H1 (cell line): ENCODE data around the gene ATAD3A. TPM values are rescaled to one million over a fixed set of nuclear protein-coding genes. Genes with fewer than 3 reads are reported as not detected.

ENCODE experiments used
- CBX5 ChIP-seq: fragments of 300-800, 300-1000 bp; sonication (generic); IDR thresholded peaks from 2 replicates; pipeline ENCODE4 v1.7.1; 2016; ENCODE audit warnings: antibody characterized with exemption, low read length, low read depth
- E2F6 ChIP-seq: IDR thresholded peaks from 2 replicates; pipeline ENCODE4 v1.6.1; 2012; ENCODE audit warnings: inconsistent platforms
- EP300 ChIP-seq, 2 experiments: IDR thresholded peaks; 1 replicate in 1 of 2; 2 replicates in 1 of 2; pipeline ENCODE4 v1.6.1; 2011 to 2012; ENCODE audit warnings: low read depth in 2 of 2, low read length in 2 of 2, mild to moderate bottlenecking in 2 of 2, borderline replicate concordance in 1 of 2, inconsistent platforms in 1 of 2, moderate library complexity in 1 of 2
- MAFK ChIP-seq: IDR thresholded peaks from 2 replicates; pipeline ENCODE4 v1.6.1; 2012; ENCODE audit warnings: low read depth, mild to moderate bottlenecking, improper control_type of control experiment, low read length
- SIN3A ChIP-seq, 2 experiments: IDR thresholded peaks in 1 of 2; conservative IDR thresholded peaks in 1 of 2; 2 replicates each; pipeline ENCODE4 v1.6.1; 2011 to 2012; ENCODE audit warnings: low read length in 2 of 2, improper control_type of control experiment in 1 of 2, low read depth in 1 of 2, mild to moderate bottlenecking in 1 of 2
- polyA plus RNA-seq, 7 experiments: library from polyadenylated mRNA; depleted of rRNA in 3 of 7; stranded (reverse) in 5 of 7; unstranded in 2 of 7; fragments of >200 nt in 5 of 7; fragments of 200-250 nt in 2 of 7; gene quantifications; 1 replicate in 5 of 7; 2 replicates in 1 of 7; 4 replicates in 1 of 7; pipeline versions ENCODE4 v1.2.1 to v1.2.3, GENCODE V29; 2011 to 2013; ENCODE audit warnings: missing spikeins in 2 of 7, mixed read lengths in 2 of 7
- total RNA-seq: library from RNA; stranded (reverse); fragmentation: NEBNext Ultra II Directional; extraction: Animal tissue kit (Norgen Biotek cat#: 25700); gene quantifications from 2 replicates; pipeline ENCODE4 v1.2.1, GENCODE V29; 2021

Gene ATAD3A
- total and polyA plus RNA-seq, 2 of the 8 experiments (the other 6 are each of a cell fraction or from before 2014, with no cell fraction given) = 28.3 to 64.7 TPM

- TF ChIP-seq CBX5 = no peak
- TF ChIP-seq EP300 (IDR thresholded peaks at IDR 0.05; ENCODE audit: borderline replicate concordance in 1 of 2, low read depth in 2 of 2, low read length in 2 of 2) = no peak
- TF ChIP-seq E2F6 = no peak
- TF ChIP-seq MAFK = no peak
- TF ChIP-seq SIN3A (conservative IDR thresholded peaks at IDR 0.05 in 1 of 2, IDR thresholded peaks at IDR 0.05 in 1 of 2; ENCODE audit: low read depth in 1 of 2, low read length in 2 of 2) = no peak
Measured at GRCh38 chr1:1544544-1544943, 32.6 kb downstream of the ATAD3A start (continued).
